ENCODE measurements around the gene HRAS.
"Not testable (repeated sequence)": the region's sequence is repeated elsewhere in the genome, so short reads cannot be mapped to it uniquely, and the experiment has no call there.

The HRAS gene

GRCh38 chr11:532986-533585 lies 2.3 kb downstream of the HRAS start:
- DNase-seq = no peak

GRCh38 chr11:532527-532985 lies 2.8 kb downstream of the HRAS start:
- no peak for DNase-seq

- DNase-seq = no peak
Measured at GRCh38 chr11:531919-532526, 3.4 kb downstream of the HRAS start.

GRCh38 chr11:530960-531831 lies 4.2 kb downstream of the HRAS start:
- no peak for DNase-seq

GRCh38 chr11:529728-530411 lies 5.5 kb downstream of the HRAS start:
- DNase-seq = no peak

- no peak for DNase-seq
Measured at GRCh38 chr11:528815-529727, 6.3 kb downstream of the HRAS start.

GRCh38 chr11:528166-528814 lies 7.1 kb downstream of the HRAS start:
- DNase-seq = no peak

- DNase-seq = no peak
Measured at GRCh38 chr11:526192-526591, 9.2 kb downstream of the HRAS start.

- DNase-seq = no peak
Measured at GRCh38 chr11:521177-521688, 14.1 kb downstream of the HRAS start.

GRCh38 chr11:520428-521176 lies 14.8 kb downstream of the HRAS start:
- no peak for DNase-seq

- peak; percentile 90 for DNase-seq
Measured at GRCh38 chr11:518463-519202, 16.7 kb downstream of the HRAS start.

GRCh38 chr11:516918-517685 lies 18.3 kb downstream of the HRAS start:
- DNase-seq = not testable (repeated sequence)

- DNase-seq = no peak
Measured at GRCh38 chr11:516400-516799, 19.0 kb downstream of the HRAS start.

- DNase-seq = no peak
Measured at GRCh38 chr11:515131-515530, 20.2 kb downstream of the HRAS start.

GRCh38 chr11:514606-515005 lies 20.8 kb downstream of the HRAS start:
- no peak for DNase-seq

- no peak for DNase-seq
Measured at GRCh38 chr11:512761-513595, 22.4 kb downstream of the HRAS start.

- DNase-seq = no peak
Measured at GRCh38 chr11:508956-509355, 26.4 kb downstream of the HRAS start.
